ENCODE data around the gene JAM2.

JAM2 gene

DNA sequence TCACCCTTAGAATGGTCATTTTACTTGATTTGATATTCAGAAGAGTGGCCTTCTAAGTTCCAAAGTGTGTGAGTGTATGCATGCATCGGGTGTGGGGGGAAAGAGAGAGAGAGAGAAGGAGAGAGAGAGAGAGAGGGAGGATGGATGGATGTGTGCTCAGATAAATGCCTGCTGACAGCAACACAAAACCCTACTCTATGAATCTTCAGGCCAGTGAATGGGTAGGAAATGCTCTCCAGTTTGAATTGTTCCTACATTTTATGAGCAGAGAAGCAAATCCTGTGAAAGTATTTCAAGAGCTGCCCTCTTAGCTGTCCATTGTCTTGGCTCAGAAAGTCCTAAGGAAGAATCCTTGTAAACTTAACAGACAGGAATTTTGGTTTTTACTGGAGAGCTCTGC, 7.4 kb downstream of the JAM2 start:
- TF ChIP-seq, protein P1, sequence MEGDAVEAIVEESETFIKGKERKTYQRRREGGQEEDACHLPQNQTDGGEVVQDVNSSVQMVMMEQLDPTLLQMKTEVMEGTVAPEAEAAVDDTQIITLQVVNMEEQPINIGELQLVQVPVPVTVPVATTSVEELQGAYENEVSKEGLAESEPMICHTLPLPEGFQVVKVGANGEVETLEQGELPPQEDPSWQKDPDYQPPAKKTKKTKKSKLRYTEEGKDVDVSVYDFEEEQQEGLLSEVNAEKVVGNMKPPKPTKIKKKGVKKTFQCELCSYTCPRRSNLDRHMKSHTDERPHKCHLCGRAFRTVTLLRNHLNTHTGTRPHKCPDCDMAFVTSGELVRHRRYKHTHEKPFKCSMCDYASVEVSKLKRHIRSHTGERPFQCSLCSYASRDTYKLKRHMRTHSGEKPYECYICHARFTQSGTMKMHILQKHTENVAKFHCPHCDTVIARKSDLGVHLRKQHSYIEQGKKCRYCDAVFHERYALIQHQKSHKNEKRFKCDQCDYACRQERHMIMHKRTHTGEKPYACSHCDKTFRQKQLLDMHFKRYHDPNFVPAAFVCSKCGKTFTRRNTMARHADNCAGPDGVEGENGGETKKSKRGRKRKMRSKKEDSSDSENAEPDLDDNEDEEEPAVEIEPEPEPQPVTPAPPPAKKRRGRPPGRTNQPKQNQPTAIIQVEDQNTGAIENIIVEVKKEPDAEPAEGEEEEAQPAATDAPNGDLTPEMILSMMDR (IDR thresholded peaks at IDR 0.05; ENCODE audit: control insufficient read depth, extremely low read depth, insufficient read depth): no peak

DNA sequence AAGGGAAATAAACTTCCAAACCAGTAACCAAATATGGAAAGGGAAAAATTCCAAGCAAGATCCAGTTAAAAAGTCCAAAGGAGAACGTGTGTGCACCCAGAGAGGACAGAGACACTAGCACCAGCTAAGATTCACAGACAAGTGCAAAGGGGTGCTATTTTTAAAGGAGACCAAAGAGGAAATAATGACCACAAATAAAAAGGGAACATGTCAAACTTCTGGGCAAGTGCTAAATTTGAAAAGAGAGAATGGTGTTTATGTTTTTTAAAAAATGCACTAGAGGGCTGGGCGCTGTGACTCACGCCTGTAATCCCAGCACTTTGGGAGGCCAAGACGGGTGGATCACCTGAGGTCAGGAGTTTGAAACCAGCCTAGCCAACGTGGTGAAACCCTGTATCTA, 8.6 kb downstream of the JAM2 start:
- H3K4me3 ChIP-seq (ENCODE audit: low read depth, low read length): no peak overlapping the region
- TF ChIP-seq, protein P1 (IDR thresholded peaks at IDR 0.05; ENCODE audit: control insufficient read depth, extremely low read depth, insufficient read depth): no peak
- no peak for DNase-seq (ENCODE audit: low read depth)

More for the DNA sequence above, 7.4 kb downstream of the JAM2 start:
- no peak overlapping the region for H3K4me3 ChIP-seq (ENCODE audit: low read depth, low read length)
- DNase-seq (ENCODE audit: low read depth): no peak

DNA sequence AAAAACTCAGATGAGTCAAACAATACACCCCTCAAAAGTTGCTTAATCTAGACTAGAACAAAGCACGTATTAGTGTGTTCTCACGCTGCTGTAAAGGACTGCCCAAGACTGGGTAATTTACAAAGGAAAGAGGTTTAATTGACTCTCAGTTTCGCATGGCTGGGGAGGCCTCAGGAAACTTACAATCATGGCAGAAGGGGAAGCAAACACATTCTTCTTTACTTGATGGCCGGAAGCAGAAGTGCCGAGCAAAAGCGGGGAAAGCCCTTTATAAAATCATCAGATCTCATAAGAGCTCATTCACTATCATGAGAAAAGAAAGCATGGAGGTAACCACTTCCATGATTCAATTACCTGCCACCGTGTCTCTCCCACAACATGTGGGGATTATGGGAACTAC, 10.1 kb downstream of the JAM2 start:
- TF ChIP-seq, protein P1 (IDR thresholded peaks at IDR 0.05; ENCODE audit: control insufficient read depth, extremely low read depth, insufficient read depth): no peak
- DNase-seq (ENCODE audit: low read depth): no peak
- H3K4me3 ChIP-seq (ENCODE audit: low read depth, low read length): no peak overlapping the region

DNA sequence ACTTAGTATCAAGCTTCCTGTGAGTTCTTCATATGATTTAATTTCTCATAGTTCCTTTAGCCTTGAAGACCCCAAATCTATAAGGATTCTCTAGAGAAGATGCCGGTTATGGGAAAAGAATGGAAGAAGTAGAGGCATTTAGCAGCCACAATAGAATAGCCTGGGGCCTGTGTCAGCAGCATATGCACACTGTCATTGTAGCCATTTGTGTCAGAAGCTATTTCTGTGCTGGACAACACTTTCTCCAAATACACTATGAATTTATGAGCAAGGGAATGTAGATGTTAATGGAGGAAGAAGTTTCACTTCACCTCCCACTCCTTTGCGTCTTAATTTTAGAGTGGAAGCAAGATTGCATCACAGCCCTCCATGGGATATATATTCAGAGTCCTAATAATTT, 17.4 kb downstream of the JAM2 start:
- no peak for DNase-seq (ENCODE audit: low read depth)
- no peak overlapping the region for H3K4me3 ChIP-seq (ENCODE audit: low read depth, low read length)
- TF ChIP-seq, protein P1 (IDR thresholded peaks at IDR 0.05; ENCODE audit: control insufficient read depth, extremely low read depth, insufficient read depth): no peak

DNA sequence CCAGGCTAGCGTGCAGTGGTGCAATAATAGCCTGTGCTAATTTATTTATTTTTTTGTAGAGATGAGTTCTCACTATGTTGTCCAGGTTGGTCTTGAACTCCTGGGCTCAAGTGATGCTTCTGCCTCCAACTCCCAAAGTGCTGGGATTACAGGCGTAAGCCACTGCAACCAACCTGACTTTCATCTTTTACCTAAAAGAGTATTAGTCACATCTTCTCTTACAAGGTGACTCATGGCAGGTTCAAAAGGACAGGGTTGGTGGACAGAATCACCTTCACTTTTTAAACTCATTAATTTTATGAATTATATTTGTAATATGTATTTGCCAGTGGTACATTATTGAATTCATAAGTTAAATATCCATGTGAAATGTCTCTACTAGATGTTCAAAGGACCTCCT, 18.1 kb downstream of the JAM2 start:
- TF ChIP-seq, protein P1 (IDR thresholded peaks at IDR 0.05; ENCODE audit: control insufficient read depth, extremely low read depth, insufficient read depth): no peak
- no peak for DNase-seq (ENCODE audit: low read depth)
- H3K4me3 ChIP-seq (ENCODE audit: low read depth, low read length): no peak overlapping the region

DNA sequence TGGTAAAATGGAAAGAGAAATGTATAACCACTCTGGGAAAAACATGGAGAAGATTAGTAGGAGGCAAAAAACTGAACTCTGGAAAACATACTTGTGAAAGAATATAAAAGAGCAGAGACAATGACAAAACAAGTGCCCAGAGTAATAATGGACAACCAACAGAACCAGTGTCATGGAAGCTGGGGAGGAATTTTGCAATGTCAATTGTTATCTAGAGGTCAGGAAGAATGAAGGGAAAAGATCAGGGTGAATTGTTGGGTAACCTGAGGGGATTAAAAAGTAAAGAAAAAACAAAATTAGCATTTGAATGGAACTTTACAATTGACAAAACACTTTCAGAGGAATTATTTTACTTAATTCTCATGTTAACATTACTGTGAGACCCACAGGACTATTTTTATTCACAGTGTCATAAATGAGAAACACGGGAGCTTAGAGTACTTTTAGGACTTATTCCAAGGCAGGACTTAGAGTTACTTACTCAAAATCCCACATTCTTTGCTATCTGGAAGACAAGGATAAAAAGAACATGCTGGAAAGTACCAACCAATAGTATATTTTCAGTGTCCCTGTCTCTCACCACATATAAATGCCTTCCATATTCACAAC, 19.5 kb downstream of the JAM2 start:
- TF ChIP-seq, protein P1 (IDR thresholded peaks at IDR 0.05; ENCODE audit: control insufficient read depth, extremely low read depth, insufficient read depth): no peak
- DNase-seq (ENCODE audit: low read depth): no peak
- no peak overlapping the region for H3K4me3 ChIP-seq (ENCODE audit: low read depth, low read length)

DNA sequence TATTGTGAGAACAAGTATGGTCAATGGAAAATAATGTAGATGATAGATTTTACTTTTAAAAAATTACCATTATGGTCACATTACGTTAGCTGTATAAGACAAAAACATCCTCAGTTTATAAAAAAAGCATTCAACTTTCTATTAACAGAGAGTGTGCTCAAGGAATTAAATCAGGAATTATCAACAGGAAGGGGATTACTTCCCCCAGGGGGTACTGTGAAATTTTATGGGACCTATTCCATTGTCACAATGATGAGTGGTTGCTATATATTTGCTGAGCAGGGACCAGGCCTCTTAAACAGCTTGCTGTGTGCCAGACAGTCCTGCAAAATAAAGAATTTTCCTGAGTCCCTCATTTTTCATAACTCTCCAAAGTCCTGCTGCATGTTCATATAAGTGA, 21.2 kb downstream of the JAM2 start:
- TF ChIP-seq, protein P1 (IDR thresholded peaks at IDR 0.05; ENCODE audit: control insufficient read depth, extremely low read depth, insufficient read depth): no peak
- DNase-seq (ENCODE audit: low read depth): no peak
- no peak overlapping the region for H3K4me3 ChIP-seq (ENCODE audit: low read depth, low read length)

Data from LNCaP clone FGC (cell line).